KOPT-K1 (cell line): ENCODE data around the gene SH3YL1.

Source experiments
- H3K27ac ChIP-seq: fragments of 200-600 bp; sonication (generic); 2 replicates; pipeline ENCODE4 v1.5.1; 2016; ENCODE audit warnings: antibody characterized with exemption, mild to moderate bottlenecking, low read depth, low read length; ENCODE audit not compliant: poor library complexity, severe bottlenecking
- H3K36me3 ChIP-seq: fragments of 200-600 bp; sonication (generic); 2 replicates; pipeline ENCODE4 v1.5.1; 2017; ENCODE audit warnings: antibody characterized with exemption, mild to moderate bottlenecking, low read length, moderate library complexity; ENCODE audit not compliant: insufficient read depth
- H3K9me3 ChIP-seq: fragments of 200-600 bp; sonication (generic); 2 replicates; pipeline ENCODE4 v1.5.1; 2017; ENCODE audit warnings: antibody characterized with exemption, low read length, mild to moderate bottlenecking; ENCODE audit not compliant: insufficient read depth, poor library complexity, severe bottlenecking

The SH3YL1 gene

GRCh38 chr2:254241-254640, 9.6 kb downstream of the SH3YL1 start:
- no peak overlapping the region for H3K27ac ChIP-seq
- H3K36me3 ChIP-seq: peaks cover 6% of the 10 kb centered on the region; the same call in 1 of the 2 replicates
- peaks cover 19% of the 10 kb centered on the region for H3K9me3 ChIP-seq

GRCh38 chr2:253202-253638, 10.6 kb downstream of the SH3YL1 start:
- Histone ChIP-seq H3K9me3 (peaks cover 12% of the 10 kb centered on the region), H3K36me3 (peaks cover 7% of the 10 kb centered on the region; the same call in 1 of the 2 replicates), H3K27ac (no peak overlapping the region)

DNA sequence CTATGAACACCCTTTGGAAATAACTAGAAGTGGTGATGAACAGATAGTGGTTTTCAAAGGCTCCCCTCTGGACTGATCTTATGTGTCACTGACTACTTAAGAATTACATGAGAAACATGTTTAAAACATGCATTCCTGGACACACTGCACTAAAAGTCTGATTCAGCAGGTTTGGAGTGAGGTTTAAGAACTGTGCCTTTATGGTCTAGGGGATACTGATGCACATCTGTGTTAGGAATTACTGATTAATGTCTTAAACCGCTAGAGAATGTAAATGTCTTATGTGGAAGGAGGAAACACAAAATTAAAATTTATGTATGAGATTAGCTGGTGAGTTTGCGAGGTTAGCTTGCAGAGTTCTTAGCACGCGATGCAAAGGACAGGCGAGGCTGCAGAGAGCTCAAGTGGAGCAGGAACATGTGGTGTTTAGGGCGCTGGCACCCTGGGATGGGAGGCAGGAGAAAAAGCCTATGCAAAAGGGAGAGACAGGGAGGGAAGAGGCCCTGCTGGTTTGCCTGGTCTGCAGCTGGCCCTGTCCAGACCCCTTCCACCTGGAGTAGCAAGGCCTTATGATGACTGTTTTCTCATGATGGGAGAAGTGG, 11.7 kb downstream of the SH3YL1 start:
- Histone ChIP-seq H3K36me3 (peaks cover 7% of the 10 kb centered on the region; the same call in 1 of the 2 replicates), H3K27ac (no peak overlapping the region), H3K9me3 (peaks cover under 1% of the 10 kb centered on the region)

- Histone ChIP-seq H3K9me3 (no peaks in the 10 kb centered on the region), H3K27ac (no peak overlapping the region), H3K36me3 (peaks cover 13% of the 10 kb centered on the region; the same call in 1 of the 2 replicates)
Measured at GRCh38 chr2:249538-250042, 14.2 kb downstream of the SH3YL1 start.

- Histone ChIP-seq H3K36me3 (peaks cover 15% of the 10 kb centered on the region; the same call in 1 of the 2 replicates), H3K9me3 (no peaks in the 10 kb centered on the region), H3K27ac (no peak overlapping the region)
Measured at GRCh38 chr2:248724-249123, 15.1 kb downstream of the SH3YL1 start.

DNA sequence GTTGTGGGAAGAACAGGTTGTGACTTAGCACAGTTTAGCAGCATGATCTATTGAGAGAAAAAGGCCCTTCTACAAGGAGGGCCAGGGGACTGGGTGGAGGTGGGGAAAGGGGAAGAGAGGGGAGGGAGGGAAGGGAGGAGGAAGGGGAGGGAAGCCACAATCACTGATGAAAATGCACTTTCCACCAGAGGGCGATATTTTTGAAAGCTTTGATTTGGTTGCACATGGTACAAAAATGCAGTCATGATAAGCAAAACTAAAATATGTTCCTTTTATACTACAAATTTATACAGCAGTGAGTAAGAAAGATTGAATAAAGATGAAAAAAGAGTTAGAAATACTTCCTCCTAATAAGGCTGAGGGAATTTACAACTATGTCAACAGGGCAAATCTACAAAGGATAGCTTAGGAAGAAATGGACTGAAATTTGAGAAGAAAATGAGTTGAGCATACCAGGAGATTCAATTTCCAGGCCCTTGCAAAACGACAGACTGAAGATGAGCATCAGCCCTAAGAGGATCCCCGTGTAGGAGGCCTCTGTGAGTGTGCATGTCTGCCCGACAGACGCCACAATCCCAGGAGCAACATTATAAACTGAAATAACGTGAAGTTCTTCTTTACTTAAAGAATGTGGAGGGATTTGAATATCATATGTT, 17.2 kb downstream of the SH3YL1 start:
- Histone ChIP-seq H3K9me3 (no peaks in the 10 kb centered on the region), H3K36me3 (peaks cover 15% of the 10 kb centered on the region; the same call in 1 of the 2 replicates), H3K27ac (no peak overlapping the region)

- Histone ChIP-seq H3K9me3 (no peaks in the 10 kb centered on the region), H3K36me3 (peaks cover 12% of the 10 kb centered on the region; the same call in 1 of the 2 replicates), H3K27ac (no peak overlapping the region)
Measured at GRCh38 chr2:244547-244946, 19.3 kb downstream of the SH3YL1 start.

- Histone ChIP-seq H3K36me3 (no peaks in the 10 kb centered on the region; the same call in 1 of the 2 replicates), H3K9me3 (no peaks in the 10 kb centered on the region), H3K27ac (no peak overlapping the region)
Measured at GRCh38 chr2:238869-239268, 25.0 kb downstream of the SH3YL1 start.

GRCh38 chr2:238431-238830, 25.4 kb downstream of the SH3YL1 start:
- H3K36me3 ChIP-seq: no peaks in the 10 kb centered on the region

GRCh38 chr2:237878-238277, 26.0 kb downstream of the SH3YL1 start:
- Histone ChIP-seq H3K27ac (no peak overlapping the region), H3K36me3 (no peaks in the 10 kb centered on the region)

More at GRCh38 chr2:238431-238830, 25.4 kb downstream of the SH3YL1 start:
- no peaks in the 10 kb centered on the region for H3K9me3 ChIP-seq
- H3K27ac ChIP-seq: no peak overlapping the region

GRCh38 chr2:236993-237539, 26.8 kb downstream of the SH3YL1 start:
- H3K36me3 ChIP-seq: no peaks in the 10 kb centered on the region
- no peaks in the 10 kb centered on the region for H3K9me3 ChIP-seq
- H3K27ac ChIP-seq: no peak overlapping the region

More at GRCh38 chr2:237878-238277, 26.0 kb downstream of the SH3YL1 start:
- H3K9me3 ChIP-seq: no peaks in the 10 kb centered on the region

GRCh38 chr2:234421-234820, 29.4 kb downstream of the SH3YL1 start:
- Histone ChIP-seq H3K9me3 (no peaks in the 10 kb centered on the region), H3K27ac (no peak overlapping the region)

DNA sequence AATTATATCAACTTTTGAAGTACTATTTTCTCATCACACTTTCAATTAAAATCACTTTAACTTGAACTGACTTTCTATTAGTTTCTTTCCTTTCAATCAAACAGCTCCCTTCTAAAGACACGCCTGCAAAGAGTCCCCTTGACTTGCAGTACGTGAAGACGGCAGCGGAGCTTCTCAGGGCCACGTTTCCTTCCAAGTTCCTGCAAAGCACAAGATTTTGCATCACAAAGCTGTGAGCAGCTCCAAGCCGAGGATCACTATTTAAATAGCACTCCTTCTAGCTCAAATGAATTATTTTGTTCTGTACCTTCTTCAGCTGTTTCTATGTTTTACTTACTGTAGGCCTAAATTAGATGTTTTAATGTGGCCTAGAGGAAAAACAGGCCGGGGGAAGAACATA, 30.8 kb downstream of the SH3YL1 start:
- 0 out of 2 replicates have a peak, but pooled peaks cover 4% of the 10 kb centered on the region for H3K36me3 ChIP-seq
- no peak overlapping the region for H3K27ac ChIP-seq

More at GRCh38 chr2:234421-234820, 29.4 kb downstream of the SH3YL1 start:
- H3K36me3 ChIP-seq: no peaks in the 10 kb centered on the region

GRCh38 chr2:231521-232185, 32.2 kb downstream of the SH3YL1 start:
- H3K36me3 ChIP-seq: peaks cover 7% of the 10 kb centered on the region; the same call in 1 of the 2 replicates
- no peaks in the 10 kb centered on the region for H3K9me3 ChIP-seq
- H3K27ac ChIP-seq: no peak overlapping the region

More for the DNA sequence above, 30.8 kb downstream of the SH3YL1 start:
- no peaks in the 10 kb centered on the region for H3K9me3 ChIP-seq
